ENCODE measurements around the gene KRTAP10-11. TPM values are rescaled to one million over a fixed set of nuclear protein-coding genes. Genes with fewer than 3 reads are reported as not detected.
"Not testable (repeated sequence)": the region's sequence is repeated elsewhere in the genome, so short reads cannot be mapped to it uniquely, and the experiment has no call there.

KRTAP10-11 gene
- polyA plus RNA-seq, 1 of the 3 experiments (the other 2 are of a cell fraction) = not detected

DNA sequence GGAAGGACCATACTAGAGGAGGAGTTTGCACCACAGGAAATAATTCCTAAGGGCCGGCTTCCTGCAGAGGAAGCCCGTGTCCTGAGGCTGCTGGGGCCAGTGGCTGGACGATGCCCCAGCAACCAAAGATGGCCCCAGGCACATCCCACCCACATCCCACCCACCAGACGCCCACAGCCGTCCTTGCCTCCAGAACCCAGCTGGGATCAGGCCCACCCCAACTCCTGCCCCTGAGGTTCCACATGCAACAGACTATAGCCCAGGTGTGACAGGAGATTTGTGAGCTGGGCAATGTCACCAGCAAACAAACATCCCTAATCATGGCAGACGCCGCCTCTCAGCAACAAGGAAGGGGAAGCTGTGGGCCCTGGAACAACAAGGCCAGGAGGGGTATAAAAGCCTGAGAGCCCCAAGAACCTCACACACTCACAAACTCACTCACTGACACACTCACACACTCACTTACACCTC, 19.5 kb upstream of the KRTAP10-11 start, which contains the start of gene KRTAP10-9 (continued):
- TF ChIP-seq, protein P1, sequence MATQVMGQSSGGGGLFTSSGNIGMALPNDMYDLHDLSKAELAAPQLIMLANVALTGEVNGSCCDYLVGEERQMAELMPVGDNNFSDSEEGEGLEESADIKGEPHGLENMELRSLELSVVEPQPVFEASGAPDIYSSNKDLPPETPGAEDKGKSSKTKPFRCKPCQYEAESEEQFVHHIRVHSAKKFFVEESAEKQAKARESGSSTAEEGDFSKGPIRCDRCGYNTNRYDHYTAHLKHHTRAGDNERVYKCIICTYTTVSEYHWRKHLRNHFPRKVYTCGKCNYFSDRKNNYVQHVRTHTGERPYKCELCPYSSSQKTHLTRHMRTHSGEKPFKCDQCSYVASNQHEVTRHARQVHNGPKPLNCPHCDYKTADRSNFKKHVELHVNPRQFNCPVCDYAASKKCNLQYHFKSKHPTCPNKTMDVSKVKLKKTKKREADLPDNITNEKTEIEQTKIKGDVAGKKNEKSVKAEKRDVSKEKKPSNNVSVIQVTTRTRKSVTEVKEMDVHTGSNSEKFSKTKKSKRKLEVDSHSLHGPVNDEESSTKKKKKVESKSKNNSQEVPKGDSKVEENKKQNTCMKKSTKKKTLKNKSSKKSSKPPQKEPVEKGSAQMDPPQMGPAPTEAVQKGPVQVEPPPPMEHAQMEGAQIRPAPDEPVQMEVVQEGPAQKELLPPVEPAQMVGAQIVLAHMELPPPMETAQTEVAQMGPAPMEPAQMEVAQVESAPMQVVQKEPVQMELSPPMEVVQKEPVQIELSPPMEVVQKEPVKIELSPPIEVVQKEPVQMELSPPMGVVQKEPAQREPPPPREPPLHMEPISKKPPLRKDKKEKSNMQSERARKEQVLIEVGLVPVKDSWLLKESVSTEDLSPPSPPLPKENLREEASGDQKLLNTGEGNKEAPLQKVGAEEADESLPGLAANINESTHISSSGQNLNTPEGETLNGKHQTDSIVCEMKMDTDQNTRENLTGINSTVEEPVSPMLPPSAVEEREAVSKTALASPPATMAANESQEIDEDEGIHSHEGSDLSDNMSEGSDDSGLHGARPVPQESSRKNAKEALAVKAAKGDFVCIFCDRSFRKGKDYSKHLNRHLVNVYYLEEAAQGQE (IDR thresholded peaks at IDR 0.05; ENCODE audit: low read depth, low read length) = no peak
- TF ChIP-seq POLR2AphosphoS5 (IDR thresholded peaks at IDR 0.05; ENCODE audit: low read depth, low read length) = no peak

DNA sequence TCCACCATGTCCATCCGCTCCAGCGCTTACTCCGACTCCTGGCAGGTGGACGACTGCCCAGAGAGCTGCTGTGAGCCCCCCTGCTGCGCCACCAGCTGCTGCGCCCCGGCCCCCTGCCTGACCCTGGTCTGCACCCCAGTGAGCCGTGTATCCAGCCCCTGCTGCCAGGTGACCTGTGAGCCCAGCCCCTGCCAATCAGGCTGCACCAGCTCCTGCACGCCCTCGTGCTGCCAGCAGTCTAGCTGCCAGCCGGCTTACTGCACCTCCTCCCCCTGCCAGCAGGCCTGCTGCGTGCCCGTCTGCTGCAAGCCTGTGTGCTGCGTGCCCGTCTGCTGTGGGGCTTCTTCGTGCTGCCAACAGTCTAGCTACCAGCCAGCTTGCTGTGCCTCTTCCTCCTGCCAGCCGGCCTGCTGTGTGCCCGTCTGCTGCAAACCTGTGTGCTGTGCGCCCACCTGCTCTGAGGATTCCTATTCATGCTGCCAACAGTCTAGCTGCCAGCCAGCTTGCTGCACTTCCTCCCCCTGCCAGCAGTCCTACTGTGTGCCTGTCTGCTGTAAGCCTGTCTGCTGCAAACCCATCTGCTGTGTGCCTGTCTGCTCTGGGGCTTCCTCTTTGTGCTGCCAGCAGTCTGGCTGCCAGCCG, 18.9 kb upstream of the KRTAP10-11 start:
- WGBS (ENCODE audit: low lambda C conversion rate) = 10% methylated on average over 6 of the region's 20 CpGs
- CTCF ChIA-PET = interaction anchor here (4.4 kb wide), 1 partner anchor 166 kb away, joined by 15 read pairs; no protein-coding TSS in a partner anchor

DNA sequence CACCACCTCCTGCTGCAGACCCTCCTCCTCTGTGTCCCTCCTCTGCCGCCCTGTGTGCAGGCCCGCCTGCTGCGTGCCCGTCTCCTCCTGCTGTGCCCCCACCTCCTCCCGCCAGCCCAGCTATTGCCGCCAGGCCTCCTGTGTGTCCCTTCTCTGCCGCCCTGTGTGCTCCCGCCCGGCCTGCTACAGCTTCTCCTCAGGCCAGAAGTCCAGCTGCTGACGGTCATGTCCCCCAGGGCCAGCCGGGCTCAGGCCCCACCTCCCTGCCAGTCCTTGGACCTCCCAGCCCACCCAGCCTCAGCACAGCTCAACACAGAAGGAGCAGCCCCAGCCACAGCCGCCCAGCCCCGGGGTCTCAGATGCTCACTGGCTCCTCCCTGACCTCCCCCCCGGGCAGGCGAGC, 18.4 kb upstream of the KRTAP10-11 start:
- H2AFZ ChIP-seq (ENCODE audit: low read depth); H3K4me1 ChIP-seq (ENCODE audit: control insufficient read depth in 1 of 2, insufficient read depth in 2 of 2, low read depth in 1 of 2, low read length in 1 of 2); H3K9ac ChIP-seq; H3K36me3 ChIP-seq (replicated peaks in 1 of 2; ENCODE audit: control insufficient read depth in 1 of 2, insufficient read depth in 2 of 2, low read length in 1 of 2); H3K27ac ChIP-seq (ENCODE audit: low read depth in 2 of 2, low read length in 1 of 2); H3F3A ChIP-seq (replicated peaks; ENCODE audit: insufficient read depth); H3K4me3 ChIP-seq (ENCODE audit: low read depth in 2 of 2, low read length in 1 of 2); H4K20me1 ChIP-seq (ENCODE audit: insufficient read depth); H3K79me2 ChIP-seq (ENCODE audit: insufficient read depth); H3K9me2 ChIP-seq; POLR2A ChIA-PET; H3K4me2 ChIP-seq; DNase-seq: not testable (repeated sequence)
- H3K9me3 ChIP-seq = peaks cover 15% of the 10 kb centered on the region; the same call in 1 of the 2 replicates
- CTCF ChIA-PET = interaction anchor here (4.4 kb wide), 1 partner anchor 166 kb away, joined by 15 read pairs; no protein-coding TSS in a partner anchor
- 4% methylated on average over 7 of the region's 15 CpGs for WGBS (ENCODE audit: low lambda C conversion rate)
- H3K27me3 ChIP-seq (ENCODE audit: insufficient read depth) = peaks cover 11% of the 10 kb centered on the region; the same call in 1 of the 2 replicates

More for the DNA sequence above, 18.9 kb upstream of the KRTAP10-11 start:
- H3K79me2 ChIP-seq (ENCODE audit: insufficient read depth); H3K36me3 ChIP-seq (replicated peaks in 1 of 2; ENCODE audit: control insufficient read depth in 1 of 2, insufficient read depth in 2 of 2, low read length in 1 of 2); DNase-seq; H4K20me1 ChIP-seq (ENCODE audit: insufficient read depth); H3K4me1 ChIP-seq (ENCODE audit: control insufficient read depth in 1 of 2, insufficient read depth in 2 of 2, low read depth in 1 of 2, low read length in 1 of 2); H3K4me2 ChIP-seq; H3F3A ChIP-seq (replicated peaks; ENCODE audit: insufficient read depth); H3K9ac ChIP-seq; H2AFZ ChIP-seq (ENCODE audit: low read depth); POLR2A ChIA-PET; H3K4me3 ChIP-seq (ENCODE audit: low read depth in 2 of 2, low read length in 1 of 2); H3K27ac ChIP-seq (ENCODE audit: low read depth in 2 of 2, low read length in 1 of 2); H3K9me3 ChIP-seq; H3K9me2 ChIP-seq: not testable (repeated sequence)
- peaks cover 11% of the 10 kb centered on the region; the same call in 1 of the 2 replicates for H3K27me3 ChIP-seq (ENCODE audit: insufficient read depth)

All from SK-N-SH (cell line).